Hematopoietic multipotent progenitor cell treated with erythropoietin and hydrocortisone succinate and interleukin-3 and kit ligand, for 8 days (in vitro differentiated cells): ENCODE data around the gene FOXS1.
"Not testable (repeated sequence)": the region's sequence is repeated elsewhere in the genome, so short reads cannot be mapped to it uniquely, and the experiment has no call there.

ENCODE experiments used
- DNase-seq: peaks from one replicate; pipeline ENCODE4 v3.0.0-alpha.2; 2015

Gene FOXS1

DNA sequence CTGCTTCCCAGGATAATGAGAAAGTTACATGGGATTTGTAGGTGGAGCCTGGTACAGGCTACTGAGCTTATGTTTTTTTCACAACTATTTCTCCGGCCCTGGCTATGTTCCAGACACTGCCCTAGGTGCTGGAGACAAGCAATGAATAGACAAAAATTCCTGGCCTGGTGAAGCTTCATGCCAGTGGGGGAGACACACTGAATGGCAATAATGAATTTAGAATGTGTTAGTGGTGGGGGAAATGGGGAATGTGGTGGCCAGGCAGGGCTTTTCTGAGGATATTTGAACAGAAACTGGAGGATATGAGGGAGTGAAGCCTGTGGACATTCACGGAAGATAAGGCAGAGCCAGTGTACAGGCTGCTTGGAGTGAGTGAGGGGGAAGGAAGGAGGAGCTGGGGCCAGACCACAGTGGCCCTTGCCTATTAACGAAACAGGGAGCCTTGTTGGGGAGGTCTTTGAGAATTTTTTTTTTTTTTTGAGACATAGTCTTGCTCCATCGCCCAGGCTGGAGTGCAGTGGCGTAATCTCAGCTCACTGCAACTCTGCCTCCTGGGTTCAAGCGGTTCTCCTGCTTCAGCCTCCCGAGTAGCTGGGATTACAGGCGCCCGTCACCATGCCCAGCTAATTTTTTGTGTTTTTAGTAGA, 6.6 kb downstream of the FOXS1 start:
- no peak for DNase-seq

DNA sequence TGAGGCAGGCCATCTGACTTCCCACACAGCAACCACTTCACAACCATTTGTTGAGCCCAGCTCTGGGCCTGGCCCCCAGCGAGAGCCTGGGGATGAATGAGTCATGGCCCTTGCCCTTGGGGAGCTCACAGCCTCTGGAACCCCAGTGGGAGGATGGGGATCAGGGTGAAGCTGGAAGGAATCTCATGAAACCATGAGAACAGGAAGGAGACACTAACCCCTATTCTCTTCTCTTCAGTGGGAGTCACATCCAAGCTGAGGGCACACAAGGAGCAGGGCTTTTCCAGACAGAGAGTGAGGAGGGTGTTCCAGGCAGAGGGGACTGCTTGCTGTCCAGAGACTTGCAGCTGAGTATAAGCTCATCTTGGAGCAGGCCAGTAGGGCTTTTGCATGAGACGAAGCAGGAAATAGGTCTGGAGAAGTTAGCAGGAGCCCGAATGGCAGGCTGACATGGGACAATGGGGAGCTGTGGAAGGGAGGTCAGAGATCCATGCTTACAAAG, 7.5 kb downstream of the FOXS1 start:
- no peak for DNase-seq

DNA sequence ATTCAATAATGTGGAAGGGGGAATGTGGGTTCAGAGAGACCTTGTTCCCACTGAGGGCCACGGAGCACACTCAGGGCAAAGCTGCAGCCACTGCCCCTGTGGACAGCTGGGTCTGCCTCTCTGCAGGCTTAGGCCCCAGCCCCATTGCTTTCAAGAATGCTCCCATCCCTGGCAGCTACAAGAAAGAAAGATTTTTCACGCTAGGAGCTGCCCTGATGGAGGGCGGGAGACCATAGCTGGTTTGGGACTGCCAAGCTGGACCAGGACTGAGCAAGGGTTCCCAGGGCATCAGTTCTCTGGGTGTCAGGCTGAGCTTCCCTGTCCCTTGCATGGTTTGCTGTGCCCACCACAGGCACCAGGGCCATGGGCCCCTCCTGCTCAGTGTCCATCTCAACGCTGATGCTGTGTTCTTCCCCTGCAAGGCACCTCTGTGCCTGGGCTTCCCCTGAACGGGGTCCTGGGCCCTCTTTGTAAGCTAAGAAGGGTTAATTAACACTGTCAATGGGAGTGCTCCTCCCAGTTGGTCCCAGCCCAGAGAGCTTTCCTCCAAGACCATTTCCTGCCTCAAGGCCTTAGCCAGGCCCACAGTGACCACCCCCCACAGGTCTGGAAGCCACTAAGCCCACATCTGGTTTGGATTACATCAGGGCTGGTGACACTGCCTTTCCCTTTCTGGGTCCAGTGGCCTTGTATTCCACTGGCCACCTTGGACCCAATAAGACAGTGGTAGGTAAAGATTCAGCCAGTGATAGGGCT, 8.4 kb downstream of the FOXS1 start:
- no peak for DNase-seq

DNA sequence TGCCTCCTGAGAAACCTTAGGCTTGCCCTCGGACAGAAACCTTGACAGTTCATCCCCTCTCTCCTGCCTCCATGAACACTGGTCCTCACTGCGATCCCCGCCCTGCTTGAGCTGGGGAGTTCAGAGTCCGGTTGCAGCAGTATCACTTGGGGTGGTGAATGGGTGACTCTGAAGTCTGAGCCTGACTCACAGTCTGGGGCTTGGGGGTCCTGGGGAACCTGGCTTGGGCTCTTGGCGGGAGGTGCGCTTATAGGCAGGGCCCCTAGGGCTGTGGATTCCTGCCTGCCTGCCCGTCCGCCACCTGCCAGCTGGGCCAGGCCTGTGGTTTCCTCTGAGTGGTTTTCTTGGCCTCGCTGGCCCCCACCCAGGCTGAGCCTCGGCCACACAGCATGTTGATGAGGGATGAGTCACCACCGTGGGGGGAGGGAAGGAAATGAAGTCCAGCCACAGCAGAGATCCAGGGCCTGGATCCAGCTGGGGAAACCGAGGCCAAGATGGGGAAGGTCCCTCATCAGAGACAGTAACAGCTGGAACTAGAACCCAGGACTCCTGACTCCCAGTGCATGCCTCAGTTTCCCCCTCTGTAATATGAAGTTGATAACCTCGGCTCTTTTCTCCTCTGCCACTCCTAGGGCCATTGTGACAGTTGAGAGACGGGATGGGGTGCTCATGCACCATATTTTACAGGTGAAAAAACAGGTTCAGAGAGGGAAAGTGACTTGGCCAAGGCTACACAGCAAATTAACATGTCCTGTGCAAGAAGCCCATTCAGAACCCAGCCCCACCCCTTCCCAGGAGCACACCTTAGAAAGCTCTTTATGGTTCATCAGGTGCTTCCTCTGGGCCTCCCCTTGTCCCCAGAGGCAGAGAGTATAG, 9.2 kb downstream of the FOXS1 start:
- peak; percentile 78 for DNase-seq

DNA sequence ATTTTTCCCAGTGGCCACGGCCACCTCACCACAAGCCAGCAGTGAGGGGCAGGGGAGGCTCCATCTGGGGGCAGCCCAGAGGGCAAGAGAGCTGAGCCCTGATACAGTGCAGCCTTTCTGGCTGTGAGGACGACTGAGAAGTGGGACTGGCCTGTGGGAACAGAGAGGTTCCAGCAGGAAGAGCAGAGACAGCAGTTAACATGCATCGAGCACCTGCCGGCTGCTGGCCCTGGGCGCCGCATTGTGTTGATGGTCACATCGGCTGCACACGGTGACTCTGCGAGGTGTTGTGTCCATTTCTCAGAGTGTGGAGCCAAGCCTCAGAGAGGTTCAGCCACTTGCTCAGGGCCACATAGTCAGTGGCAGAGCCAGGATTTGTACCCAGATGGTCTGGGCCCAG, 9.8 kb downstream of the FOXS1 start:
- no peak for DNase-seq

DNA sequence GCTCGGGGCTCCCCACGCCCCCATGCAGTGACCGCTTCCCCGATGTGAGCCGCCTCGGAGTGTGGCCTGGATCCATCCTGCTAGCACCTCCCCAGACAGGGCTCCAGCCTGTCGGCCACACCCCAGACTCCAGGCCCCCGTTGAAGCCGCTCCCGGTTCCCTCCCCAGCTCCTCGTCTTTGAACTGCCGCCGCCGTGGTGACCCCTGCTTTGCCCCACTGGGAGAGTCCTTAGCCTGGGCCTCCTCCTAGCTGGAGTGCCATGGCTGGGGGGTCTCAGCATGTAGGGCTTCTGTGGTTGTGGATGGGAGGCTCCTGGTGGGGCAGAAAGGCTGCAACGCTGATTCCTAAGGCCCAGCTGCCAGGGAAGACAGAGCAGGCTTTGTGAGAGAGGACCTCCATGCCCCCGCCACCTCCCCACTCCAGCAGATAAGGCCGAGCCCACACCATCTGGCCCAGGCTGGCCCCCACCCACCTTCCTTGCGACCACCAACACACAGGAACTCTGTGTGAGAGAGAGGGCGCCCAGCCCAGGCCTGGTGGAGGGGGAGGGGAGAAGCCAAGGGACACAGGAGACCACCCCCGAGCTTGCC, 11.4 kb downstream of the FOXS1 start:
- DNase-seq, result no peak

DNA sequence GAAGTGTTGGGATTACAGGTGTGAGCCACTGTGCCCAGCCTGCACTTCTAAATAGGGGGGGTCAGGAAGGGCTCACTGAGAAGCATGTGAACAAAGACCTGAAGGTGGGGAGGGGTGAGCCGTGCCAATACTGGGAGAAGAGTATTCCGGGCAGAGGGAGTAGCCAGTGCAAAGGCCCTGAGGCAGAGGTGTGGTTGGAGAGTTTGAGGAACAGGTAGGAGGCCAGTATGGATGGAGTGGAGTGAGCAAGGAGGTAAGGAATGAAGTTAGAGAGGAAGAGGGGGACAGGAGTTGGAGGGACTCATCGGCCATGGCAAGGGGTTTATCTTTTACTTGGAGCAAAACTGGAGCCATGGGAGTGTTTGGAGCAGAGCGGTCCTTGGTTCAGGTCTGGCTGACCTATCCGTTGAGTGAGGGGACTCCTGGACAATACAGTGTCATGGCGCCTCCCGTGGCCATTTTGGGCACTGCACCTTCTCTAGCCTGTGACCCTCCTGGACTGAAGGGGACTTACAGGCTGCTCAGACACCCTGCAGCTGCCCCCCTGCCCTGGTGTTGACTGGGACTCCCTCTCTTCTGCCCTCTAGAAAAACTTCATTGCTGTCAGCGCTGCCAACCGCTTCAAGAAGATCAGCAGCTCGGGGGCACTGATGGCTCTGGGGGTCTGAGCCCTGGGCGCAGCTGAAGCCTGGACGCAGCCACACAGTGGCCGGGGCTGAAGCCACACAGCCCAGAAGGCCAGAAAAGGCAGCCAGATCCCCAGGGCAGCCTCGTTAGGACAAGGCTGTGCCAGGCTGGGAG, 12.1 kb downstream of the FOXS1 start:
- peak; percentile 63 for DNase-seq

DNA sequence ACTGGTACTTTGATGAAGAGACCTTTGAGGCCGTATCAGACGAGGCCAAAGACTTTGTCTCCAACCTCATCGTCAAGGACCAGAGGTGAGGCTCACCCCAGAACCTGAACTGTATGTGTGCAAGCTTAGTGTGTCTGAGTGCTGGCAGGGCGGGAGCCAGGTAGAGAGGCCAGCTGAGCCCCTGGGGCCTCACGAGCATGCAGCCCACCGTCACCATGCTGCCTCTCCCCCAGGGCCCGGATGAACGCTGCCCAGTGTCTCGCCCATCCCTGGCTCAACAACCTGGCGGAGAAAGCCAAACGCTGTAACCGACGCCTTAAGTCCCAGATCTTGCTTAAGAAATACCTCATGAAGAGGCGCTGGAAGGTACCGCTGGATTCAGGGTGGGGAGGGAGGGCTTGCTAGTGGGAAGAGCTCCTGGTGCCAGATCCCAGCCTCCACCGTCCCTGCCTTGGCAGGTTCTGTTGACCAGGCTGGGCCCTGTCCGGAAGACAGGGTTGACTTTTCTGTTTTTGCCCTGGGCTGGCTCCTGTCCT, 13.6 kb downstream of the FOXS1 start:
- DNase-seq, result no peak

DNA sequence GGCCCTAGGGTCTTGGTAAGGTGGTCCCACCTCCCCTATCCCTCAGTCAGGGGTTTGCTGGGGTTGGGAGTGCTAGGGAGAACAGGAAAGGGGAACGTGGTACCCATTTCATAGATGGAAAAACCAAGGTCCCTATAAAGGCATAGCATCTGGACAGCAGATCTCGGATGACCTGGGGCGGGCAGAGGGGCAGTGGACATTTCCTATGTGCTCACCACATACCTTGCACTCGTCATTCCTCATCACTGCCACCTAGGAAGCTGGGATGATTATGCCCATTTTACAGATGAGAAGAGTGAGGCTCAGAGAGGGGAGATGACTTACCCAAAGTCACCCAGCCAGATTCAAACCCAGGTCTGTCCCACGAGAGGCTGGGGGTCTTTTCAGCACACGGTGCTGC, 14.2 kb downstream of the FOXS1 start:
- DNase-seq, result no peak

DNA sequence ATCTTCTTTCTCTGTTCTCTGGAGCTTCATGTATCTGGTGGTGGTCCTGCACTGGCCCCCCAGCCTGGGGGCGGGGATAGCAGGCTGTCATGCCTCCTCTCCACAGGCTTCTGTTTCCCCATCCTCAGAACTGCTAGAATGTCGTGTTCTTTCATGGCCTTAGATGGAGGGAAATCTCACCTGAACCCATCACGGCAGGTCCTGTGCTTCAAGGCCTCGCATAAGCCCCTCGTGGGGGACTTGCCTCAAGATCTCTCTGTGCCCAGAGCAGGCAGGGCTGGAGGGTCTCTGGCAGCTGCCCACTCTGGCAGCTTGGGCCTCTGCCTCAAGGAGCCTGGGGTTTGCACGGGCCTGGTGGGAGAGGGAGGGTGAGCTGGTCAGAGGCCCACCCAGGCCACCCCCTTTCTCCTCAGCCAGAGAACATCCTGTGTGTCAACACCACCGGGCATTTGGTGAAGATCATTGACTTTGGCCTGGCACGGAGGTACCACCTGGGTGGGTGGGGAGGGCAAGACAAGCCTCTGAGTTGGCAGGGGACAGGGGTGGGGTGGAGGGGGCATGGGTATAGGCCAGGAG, 14.9 kb downstream of the FOXS1 start:
- DNase-seq, result no peak

DNA sequence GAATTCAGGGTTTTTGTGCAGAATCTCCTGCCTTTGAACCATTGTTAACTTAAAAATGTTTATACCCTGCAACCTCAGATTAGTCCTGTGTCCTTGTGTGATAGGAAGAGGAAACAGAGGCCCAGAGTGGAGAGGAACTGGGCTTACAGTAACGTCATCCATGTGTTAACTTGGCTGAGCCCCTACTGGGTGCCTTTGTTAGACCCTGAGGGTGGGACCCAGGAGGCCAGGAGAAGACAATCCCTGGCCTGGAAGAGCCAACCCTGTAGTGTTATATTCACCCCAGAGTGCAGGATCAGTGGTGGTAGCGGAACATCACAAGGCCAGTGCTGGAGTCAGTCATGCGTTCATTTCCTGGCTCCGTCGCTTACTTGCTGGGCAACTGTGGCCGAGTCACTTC, 15.7 kb downstream of the FOXS1 start:
- DNase-seq, result no peak

DNA sequence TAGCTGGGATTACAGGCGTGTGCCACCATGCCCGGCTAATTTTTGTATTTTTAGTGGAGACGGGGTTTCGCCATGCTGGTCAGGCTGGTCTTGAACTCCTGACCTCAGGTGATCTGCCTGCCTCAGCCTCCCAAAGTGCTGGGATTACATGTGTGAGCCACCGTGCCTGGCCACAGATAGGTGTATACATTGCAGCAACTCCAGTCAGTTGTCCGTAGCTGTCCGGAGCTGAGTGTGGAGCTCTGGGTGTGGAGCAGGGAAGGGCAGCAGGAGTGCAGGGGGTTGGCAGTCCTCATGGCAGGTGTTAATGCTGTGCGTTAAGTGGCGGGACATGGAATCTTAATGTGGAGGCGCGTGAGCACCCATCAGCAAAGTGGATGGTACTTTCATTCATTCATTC, 17.4 kb downstream of the FOXS1 start:
- not testable (repeated sequence) for DNase-seq

DNA sequence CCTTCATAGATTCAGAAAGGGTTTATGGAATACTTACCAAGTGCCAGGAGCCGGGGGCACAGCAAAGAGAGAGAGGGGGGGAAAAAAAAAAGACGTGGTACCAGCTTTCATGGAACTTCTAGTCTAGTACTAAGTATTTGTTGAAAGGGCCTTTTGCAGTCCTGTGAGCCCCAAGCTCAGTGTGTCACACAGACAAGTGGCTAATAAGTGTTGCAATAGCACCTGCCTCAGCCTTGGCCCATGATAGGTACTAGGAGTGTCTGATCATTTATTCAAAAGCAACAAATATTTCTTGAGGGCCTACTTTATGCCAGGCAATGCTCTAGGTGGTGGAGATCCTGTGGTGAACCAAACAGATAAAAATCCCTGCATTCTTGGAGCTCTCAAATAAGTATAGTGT, 18.3 kb downstream of the FOXS1 start:
- no peak for DNase-seq

DNA sequence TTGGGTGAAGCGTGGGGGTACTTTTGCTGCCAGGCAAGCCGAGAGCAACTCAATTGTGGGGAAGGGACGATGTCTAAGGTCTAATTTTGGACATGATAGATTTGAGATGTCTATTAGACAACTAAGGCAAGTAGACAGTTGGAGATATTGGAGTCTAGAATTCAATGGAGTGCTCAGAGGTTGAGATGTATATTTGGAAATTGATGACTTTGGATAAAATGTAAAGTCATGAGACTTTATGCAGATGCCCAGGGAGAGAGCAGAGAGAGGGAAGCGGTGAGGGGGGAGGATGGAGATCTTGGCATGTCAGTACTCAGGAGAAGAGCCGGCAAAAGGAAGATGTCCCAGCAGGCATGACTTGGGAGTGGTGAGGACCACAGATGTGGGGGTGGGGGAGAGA, 19.3 kb downstream of the FOXS1 start:
- DNase-seq, result no peak

DNA sequence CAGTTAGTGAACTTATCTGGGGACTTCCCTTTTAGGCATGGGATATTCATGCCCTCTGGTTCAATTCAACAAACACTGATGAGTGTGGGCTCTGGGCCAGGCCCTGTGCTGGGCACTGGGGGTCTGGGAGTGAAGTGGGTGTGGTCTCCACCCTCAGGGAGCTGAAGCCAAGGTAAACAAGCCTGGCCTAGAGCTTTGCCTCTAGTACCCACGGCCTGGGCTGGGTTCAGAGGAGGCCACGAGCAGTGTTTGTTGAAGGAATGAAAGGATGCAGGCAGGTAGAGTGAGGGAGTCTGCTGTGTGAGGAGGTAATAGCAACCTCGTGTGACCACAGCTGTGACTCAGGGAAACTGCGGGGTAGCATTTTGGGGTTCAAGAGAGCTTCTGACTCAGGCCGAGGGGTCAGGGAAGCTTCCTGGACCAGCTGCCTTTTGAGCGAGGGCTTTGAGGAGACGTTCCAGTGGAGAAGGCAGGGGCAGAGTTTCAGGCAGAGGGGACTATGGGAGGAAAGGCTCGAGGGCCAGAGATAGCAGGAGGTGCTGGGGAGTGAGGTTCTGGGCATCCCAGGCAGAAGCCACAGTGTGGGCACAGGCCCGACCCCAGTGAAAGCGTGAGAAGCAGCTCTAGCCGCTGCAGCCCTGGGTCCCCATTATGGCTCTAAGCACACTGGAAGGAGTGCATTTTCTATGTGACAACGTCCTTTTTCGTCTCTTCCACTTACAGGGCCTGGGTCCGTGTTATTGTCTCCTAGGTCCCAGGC, 20.7 kb downstream of the FOXS1 start:
- DNase-seq, result no peak

DNA sequence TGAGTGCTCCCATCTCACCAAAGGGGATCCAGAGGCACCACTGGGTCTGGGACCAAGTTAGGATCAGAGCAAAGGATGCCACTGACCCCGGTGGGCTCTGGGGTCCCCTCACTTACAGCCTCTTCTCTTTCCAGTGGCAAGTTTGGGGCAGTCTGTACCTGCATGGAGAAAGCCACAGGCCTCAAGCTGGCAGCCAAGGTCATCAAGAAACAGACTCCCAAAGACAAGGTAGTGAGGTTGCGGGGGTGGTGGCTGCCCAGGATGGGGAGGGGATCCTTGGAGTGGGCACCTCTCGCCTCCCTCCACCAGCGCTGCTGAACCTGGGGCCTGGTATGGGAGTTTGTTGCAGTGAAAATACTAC, 21.3 kb downstream of the FOXS1 start:
- DNase-seq, result no peak

DNA sequence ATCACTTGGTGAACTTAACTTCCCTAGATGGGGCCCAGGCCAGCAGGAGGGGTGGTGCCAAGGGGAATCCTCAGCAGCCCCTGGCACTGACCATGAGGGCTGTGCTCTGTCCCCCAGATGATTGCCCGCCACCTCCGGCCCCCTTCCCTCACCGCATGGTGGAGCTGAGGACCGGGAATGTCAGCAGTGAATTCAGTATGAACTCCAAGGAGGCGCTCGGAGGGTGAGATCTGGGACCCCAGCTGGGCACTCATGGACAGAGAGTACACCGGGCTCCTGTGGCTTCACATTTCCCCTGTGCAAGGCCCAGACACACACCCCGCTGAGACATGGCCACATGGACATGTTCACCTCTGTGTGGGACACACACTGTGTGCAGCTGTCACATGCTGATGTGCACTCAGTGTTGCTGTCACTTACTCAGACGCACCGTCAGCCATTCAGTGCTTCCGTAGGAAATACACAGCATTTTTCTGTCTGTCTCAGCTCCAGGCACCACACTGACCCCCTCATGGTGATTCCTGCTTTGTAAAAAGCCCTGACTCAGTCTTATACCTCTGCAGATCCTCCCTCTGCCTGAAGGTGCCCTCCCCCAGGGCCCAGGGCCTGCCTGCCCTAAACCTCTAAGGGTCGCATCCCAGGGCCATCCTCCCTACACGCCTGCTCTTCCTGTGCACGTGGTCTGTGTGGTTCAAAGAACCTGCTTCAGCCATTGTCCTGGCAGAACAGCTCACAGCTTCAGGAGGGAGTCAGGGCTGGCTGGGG, 21.9 kb downstream of the FOXS1 start:
- no peak for DNase-seq

DNA sequence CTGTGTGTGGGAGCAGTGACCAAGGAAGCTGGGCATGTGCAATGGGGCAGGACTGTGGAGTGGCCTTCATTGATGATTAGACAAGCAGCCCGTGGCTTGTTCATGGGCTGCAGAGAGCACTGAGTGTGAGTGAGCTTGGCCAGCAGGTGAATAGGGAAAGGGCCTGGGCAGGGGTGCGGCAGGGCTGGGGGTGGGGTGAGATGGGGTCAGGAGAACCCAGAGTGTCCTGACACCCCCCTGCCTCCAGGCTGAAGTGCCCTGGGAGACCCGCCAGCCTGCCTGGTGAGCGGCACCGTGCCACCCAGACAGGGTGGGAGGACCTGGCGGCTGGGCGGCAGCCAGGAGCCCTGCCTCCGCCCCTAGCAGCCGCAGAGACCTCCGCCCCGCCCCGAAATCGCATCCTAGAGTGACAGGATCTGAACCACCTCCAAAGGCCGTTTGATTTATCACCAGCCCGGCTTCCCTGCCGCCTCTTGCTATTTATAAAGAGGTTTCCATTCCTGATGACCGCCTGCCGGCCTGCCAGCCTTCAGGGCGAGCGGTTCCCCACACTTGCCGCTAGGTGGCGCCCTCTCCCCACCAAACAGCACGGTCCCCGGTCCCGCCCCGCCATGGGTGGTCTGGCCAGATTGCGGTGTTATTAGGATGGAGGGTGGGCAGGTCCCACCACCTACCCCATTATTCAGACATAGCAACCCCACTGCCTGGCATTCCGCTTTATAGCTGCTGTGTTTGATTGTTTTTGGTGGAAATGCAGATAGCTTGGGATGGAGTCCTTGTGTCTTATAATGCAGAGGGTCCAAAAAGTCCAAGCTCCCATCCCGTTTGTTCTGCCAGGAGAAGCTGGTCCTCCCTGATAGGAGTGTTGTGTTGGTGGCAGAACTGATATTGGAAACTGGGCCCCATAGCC, 22.7 kb downstream of the FOXS1 start:
- peak; percentile 65 for DNase-seq

DNA sequence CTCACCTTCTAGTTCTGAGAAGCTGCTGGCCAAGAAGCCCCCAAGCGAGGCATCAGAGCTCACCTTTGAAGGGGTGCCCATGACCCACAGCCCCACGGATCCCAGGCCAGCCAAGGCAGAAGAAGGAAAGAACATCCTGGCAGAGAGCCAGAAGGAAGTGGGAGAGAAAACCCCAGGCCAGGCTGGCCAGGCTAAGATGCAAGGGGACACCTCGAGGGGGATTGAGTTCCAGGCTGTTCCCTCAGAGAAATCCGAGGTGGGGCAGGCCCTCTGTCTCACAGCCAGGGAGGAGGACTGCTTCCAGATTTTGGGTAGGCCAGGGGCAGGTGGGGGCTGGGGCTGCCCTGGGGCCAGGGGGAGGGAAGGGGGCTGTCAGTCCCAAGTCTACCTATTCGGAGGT, 24.0 kb downstream of the FOXS1 start:
- no peak for DNase-seq
